Uterus (tissue), 4 donors: ENCODE measurements around the gene SIN3A. TPM values are rescaled to one million over a fixed set of nuclear protein-coding genes. Genes with fewer than 3 reads are reported as not detected.

Source experiments
- DNase-seq, 2 donors: peaks; one replicate each; pipeline ENCODE4 v3.0.0-alpha.2; 2019 to 2020
- H3K27ac ChIP-seq, 2 donors: fragments of 200-600 bp; sonication (generic); 1 replicate in 1 of 2; 2 replicates in 1 of 2; pipeline ENCODE4 v1.5.1; 2016 to 2018
- H3K27me3 ChIP-seq, 2 donors: fragments of 200-600 bp; sonication (generic); one replicate each; pipeline ENCODE4 v1.5.1; 2018 to 2019; ENCODE audit warnings: control low read depth in 1 of 2
- H3K36me3 ChIP-seq, 2 donors: fragments of 200-600 bp; sonication (generic); one replicate each; pipeline ENCODE4 v1.5.1; 2019; ENCODE audit warnings: control low read depth in 1 of 2
- H3K4me1 ChIP-seq, 2 donors: fragments of 200-600 bp; sonication (generic); one replicate each; pipeline ENCODE4 v1.5.1; 2018 to 2019; ENCODE audit warnings: control low read depth in 1 of 2
- H3K4me3 ChIP-seq, 2 donors: fragments of 200-600 bp; sonication (generic); 1 replicate in 1 of 2; 2 replicates in 1 of 2; pipeline ENCODE4 v1.5.1; 2018 to 2019; ENCODE audit warnings: mild to moderate bottlenecking in 1 of 2
- H3K9me3 ChIP-seq, 2 donors: fragments of 200-600 bp; sonication (generic); one replicate each; pipeline ENCODE4 v1.5.1; 2019; ENCODE audit warnings: control low read depth in 1 of 2
- CTCF ChIP-seq, 4 experiments: fragments of 200-600 bp in 2 of 4; fragments of 450-650 bp in 2 of 4; sonication (generic) in 2 of 4; IDR thresholded peaks; one replicate each; pipeline ENCODE4 v1.5.1; 2016 to 2019; ENCODE audit warnings: antibody characterized with exemption in 4 of 4, mild to moderate bottlenecking in 2 of 4, moderate library complexity in 1 of 4
- POLR2A ChIP-seq, 2 donors: fragments of 450-650 bp; IDR thresholded peaks; one replicate each; pipeline ENCODE4 v1.6.1; 2016; ENCODE audit warnings: antibody characterized with exemption in 2 of 2, mild to moderate bottlenecking in 1 of 2, moderate library complexity in 1 of 2
- intact Hi-C: fragments of 100-400 bp; cut with DNase I; formaldehyde crosslinking; loops from one replicate; pipeline ENCODE4 v1.15.1; 2023; ENCODE audit warnings: low total_unique reads
- total RNA-seq, 4 donors: library from RNA; depleted of rRNA in 3 of 4; stranded (reverse); fragments of >200 nt in 3 of 4; gene quantifications; one replicate each; pipeline versions ENCODE4 v1.1.0 to v1.2.4, GENCODE V29; 2014 to 2023
- donor health status: DM: yes; HTN: yes; CAD: no.

SIN3A gene
- total RNA-seq, 4 donors from 2014 or later: 20.3 to 116 (median 55.2) TPM

- no peaks in the 10 kb centered on the region for H3K27me3 ChIP-seq
- no peak for TF ChIP-seq POLR2A (IDR thresholded peaks at IDR 0.05)
- TF ChIP-seq CTCF (IDR thresholded peaks at IDR 0.05): no peak
- H3K4me3 ChIP-seq: peak overlapping the region; percentile 85 to 98
- DNase-seq: no peak
- intact Hi-C loops: loop anchor here (10.0 kb wide), 1 partner anchor 257 kb away; the partner anchor contains the start of gene SNUPN
- no peaks in the 10 kb centered on the region for H3K9me3 ChIP-seq
- no peaks in the 10 kb centered on the region for H3K4me1 ChIP-seq
- H3K27ac ChIP-seq: peak overlapping the region; percentile 92 to 96
- H3K36me3 ChIP-seq: no peaks in the 10 kb centered on the region
Observed at GRCh38 chr15:75367406-75367912, 84.0 kb downstream of the SIN3A start.

- Histone ChIP-seq H3K4me1 (no peaks in the 10 kb centered on the region), H3K4me3 (no peak overlapping the region), H3K27ac (no peak overlapping the region), H3K9me3 (no peaks in the 10 kb centered on the region), H3K36me3 (no peaks in the 10 kb centered on the region), H3K27me3 (no peaks in the 10 kb centered on the region)
- intact Hi-C loops: loop anchor here (10.0 kb wide), 1 partner anchor 258 kb away; the partner anchor contains the start of gene SNUPN
- no peak for TF ChIP-seq POLR2A (IDR thresholded peaks at IDR 0.05)
- TF ChIP-seq CTCF (IDR thresholded peaks at IDR 0.05): no peak
- no peak for DNase-seq
Observed at GRCh38 chr15:75367006-75367405, 84.5 kb downstream of the SIN3A start.

GRCh38 chr15:75366163-75366562 lies 85.3 kb downstream of the SIN3A start:
- DNase-seq: no peak
- H3K4me3 ChIP-seq: no peak overlapping the region
- no peaks in the 10 kb centered on the region for H3K36me3 ChIP-seq
- TF ChIP-seq POLR2A (IDR thresholded peaks at IDR 0.05): no peak
- no peak for TF ChIP-seq CTCF (IDR thresholded peaks at IDR 0.05)
- no peaks in the 10 kb centered on the region for H3K27me3 ChIP-seq
- H3K27ac ChIP-seq: no peak overlapping the region
- intact Hi-C loops: loop anchor here (10.0 kb wide), 1 partner anchor 259 kb away; the partner anchor contains the start of gene SNUPN
- no peaks in the 10 kb centered on the region for H3K4me1 ChIP-seq
- no peaks in the 10 kb centered on the region for H3K9me3 ChIP-seq

- H3K27ac ChIP-seq: no peak overlapping the region
- H3K27me3 ChIP-seq: no peaks in the 10 kb centered on the region
- no peaks in the 10 kb centered on the region for H3K9me3 ChIP-seq
- no peaks in the 10 kb centered on the region for H3K4me1 ChIP-seq
- no peaks in the 10 kb centered on the region for H3K36me3 ChIP-seq
- H3K4me3 ChIP-seq: no peak overlapping the region
- intact Hi-C loops: loop anchor here (10.0 kb wide), 1 partner anchor 260 kb away; the partner anchor contains the start of gene SNUPN
- no peak for TF ChIP-seq CTCF (IDR thresholded peaks at IDR 0.05)
- no peak for DNase-seq
Observed at GRCh38 chr15:75364881-75365280, 86.6 kb downstream of the SIN3A start.

- Histone ChIP-seq H3K27ac (no peak overlapping the region), H3K4me3 (no peak overlapping the region), H3K9me3 (no peaks in the 10 kb centered on the region), H3K36me3 (no peaks in the 10 kb centered on the region), H3K27me3 (no peaks in the 10 kb centered on the region), H3K4me1 (no peaks in the 10 kb centered on the region)
- TF ChIP-seq CTCF (IDR thresholded peaks at IDR 0.05): no peak
- no peak for TF ChIP-seq POLR2A (IDR thresholded peaks at IDR 0.05)
- no peak for DNase-seq
- intact Hi-C loops: loop anchor here (10.0 kb wide), 1 partner anchor 261 kb away; the partner anchor contains the start of gene SNUPN
Observed at GRCh38 chr15:75363786-75364185, 87.7 kb downstream of the SIN3A start.
